PC-9 (cell line): Measurements from ENCODE around the gene CD83. TPM values are rescaled to one million over a fixed set of nuclear protein-coding genes. Genes with fewer than 3 reads are reported as not detected.

Source experiments
- BruUV-seq: library from RNA; stranded (reverse); fragments of 400-500 nt; replicated peaks from 2 replicates; lab custom pipeline; 2021; lab: Mats Ljungman, UMichigan
- CTCF ChIA-PET: fragments of 300-600 bp; sonication (Branson Sonifier 250); formaldehyde crosslinking; loops from one replicate; lab custom pipeline; 2022; ENCODE audit warnings: antibody characterized with exemption; lab: Charles Lee
- POLR2A ChIA-PET: fragments of 300-600 bp; sonication (Branson Sonifier 250); formaldehyde crosslinking; loops from one replicate; lab custom pipeline; 2022; ENCODE audit warnings: antibody characterized with exemption; ENCODE audit not compliant: unreplicated experiment; lab: Charles Lee
- DNase-seq, 2 experiments: peaks; one replicate each; pipeline versions ENCODE4 v3.0.0 to v3.0.0-alpha.2; 2015 to 2022; ENCODE audit warnings: mixed read lengths in 1 of 2
- H2AFZ ChIP-seq: fragments of 200-600 bp; sonication (generic); 2 replicates; pipeline ENCODE4 v1.8.1; 2017; ENCODE audit warnings: antibody characterized with exemption
- H3F3A ChIP-seq: fragments of 200-600 bp; sonication (generic); 2 replicates; pipeline ENCODE4 v1.8.1; 2017; ENCODE audit warnings: antibody characterized with exemption, mild to moderate bottlenecking, low read depth; ENCODE audit not compliant: insufficient read depth
- H3K27ac ChIP-seq: fragments of 200-600 bp; sonication (generic); 2 replicates; pipeline ENCODE4 v1.6.1; 2016; ENCODE audit warnings: mixed run types
- H3K27me3 ChIP-seq: fragments of 200-600 bp; sonication (generic); 2 replicates; pipeline ENCODE4 v1.6.1; 2016; ENCODE audit warnings: low read depth, mixed run types; ENCODE audit not compliant: insufficient read depth
- H3K36me3 ChIP-seq: fragments of 200-600 bp; sonication (generic); 2 replicates; pipeline ENCODE4 v1.6.1; 2016; ENCODE audit warnings: low read depth, mixed run types
- H3K4me1 ChIP-seq: fragments of 200-600 bp; sonication (generic); replicated peaks from 2 replicates; pipeline ENCODE4 v1.6.1; 2016; ENCODE audit warnings: mixed run types; ENCODE audit not compliant: insufficient read depth
- H3K4me2 ChIP-seq: fragments of 200-600 bp; sonication (generic); 2 replicates; pipeline ENCODE4 v1.6.1; 2017; ENCODE audit warnings: mixed run types
- H3K4me3 ChIP-seq: fragments of 200-600 bp; sonication (generic); 2 replicates; pipeline ENCODE4 v1.6.1; 2016; ENCODE audit warnings: mixed run types
- H3K79me2 ChIP-seq: fragments of 200-600 bp; sonication (generic); 2 replicates; pipeline ENCODE4 v1.6.1; 2017; ENCODE audit warnings: low read depth, mixed run types
- H3K9me2 ChIP-seq: fragments of 200-600 bp; sonication (generic); 2 replicates; pipeline ENCODE4 v1.8.1; 2017; ENCODE audit warnings: mild to moderate bottlenecking; ENCODE audit not compliant: insufficient read depth
- H3K9me3 ChIP-seq: fragments of 200-600 bp; sonication (generic); 2 replicates; pipeline ENCODE4 v1.8.1; 2016; ENCODE audit warnings: low read depth; ENCODE audit not compliant: insufficient read depth
- H4K20me1 ChIP-seq: fragments of 200-600 bp; sonication (generic); 2 replicates; pipeline ENCODE4 v1.8.1; 2017; ENCODE audit not compliant: insufficient read depth
- CTCF ChIP-seq: fragments of 200-600 bp; sonication (generic); conservative IDR thresholded peaks from 2 replicates; pipeline ENCODE4 v1.6.1; 2017; ENCODE audit warnings: mixed run types, antibody characterized with exemption, mild to moderate bottlenecking, moderate library complexity
- EZH2 ChIP-seq: fragments of 200-600 bp; sonication (generic); IDR thresholded peaks from 2 replicates; pipeline ENCODE4 v1.8.0; 2017; ENCODE audit warnings: antibody characterized with exemption, low read depth
- intact Hi-C: fragments of 100-400 bp; cut with micrococcal nuclease; formaldehyde crosslinking; loops from one replicate; pipeline ENCODE4 v1.10.0; 2022; ENCODE audit not compliant: unreplicated experiment
- total RNA-seq: library from RNA; stranded (reverse); gene quantifications from 2 replicates; pipeline ENCODE4 v1.2.3, GENCODE V29; 2021

Gene CD83
- total RNA-seq, 1 experiment from 2014 or later = 3.6 TPM

GRCh38 chr6:14084388-14084787 lies 33.2 kb upstream of the CD83 start:
- no peaks in the 10 kb centered on the region for H3K36me3 ChIP-seq
- no peaks in the 10 kb centered on the region for H3K27me3 ChIP-seq
- no peaks in the 10 kb centered on the region for H4K20me1 ChIP-seq
- intact Hi-C loops = no loop called here
- no peaks in the 10 kb centered on the region for H3F3A ChIP-seq
- H3K79me2 ChIP-seq = no peaks in the 10 kb centered on the region
- ChIA-PET CTCF (no interaction called here), POLR2A (interaction anchor here (0.5 kb wide), 1 partner anchor 54 kb away, joined by 9 read pairs; no protein-coding TSS in a partner anchor)
- H3K9me2 ChIP-seq = no peaks in the 10 kb centered on the region
- DNase-seq = no peak
- no peak overlapping the region for H3K4me2 ChIP-seq
- no peak overlapping the region for H3K4me3 ChIP-seq
- TF ChIP-seq EZH2 (no peak), CTCF (no peak)
- no TSS peak for BruUV-seq
- no peaks in the 10 kb centered on the region for H3K4me1 ChIP-seq
- H3K9me3 ChIP-seq = no peaks in the 10 kb centered on the region
- no peak overlapping the region for H2AFZ ChIP-seq
- no peak overlapping the region for H3K27ac ChIP-seq

GRCh38 chr6:14085176-14085787 lies 32.3 kb upstream of the CD83 start:
- no peaks in the 10 kb centered on the region for H3K36me3 ChIP-seq
- no TSS peak for BruUV-seq
- peak in 1 of 2 experiments; percentile 8 for DNase-seq
- no peaks in the 10 kb centered on the region for H3F3A ChIP-seq
- no peak overlapping the region for H3K4me3 ChIP-seq
- TF ChIP-seq CTCF (no peak), EZH2 (no peak)
- H3K79me2 ChIP-seq = no peaks in the 10 kb centered on the region
- H3K4me1 ChIP-seq = no peaks in the 10 kb centered on the region
- no peaks in the 10 kb centered on the region for H3K9me3 ChIP-seq
- no peaks in the 10 kb centered on the region for H3K9me2 ChIP-seq
- intact Hi-C loops = no loop called here
- ChIA-PET CTCF (no interaction called here), POLR2A (interaction anchor here (0.6 kb wide), 2 partner anchors 55 to 481 kb away, joined by 3 to 5 read pairs; no protein-coding TSS in a partner anchor)
- no peaks in the 10 kb centered on the region for H3K27me3 ChIP-seq
- H3K27ac ChIP-seq = no peak overlapping the region
- H3K4me2 ChIP-seq = no peak overlapping the region
- H2AFZ ChIP-seq = no peak overlapping the region
- no peaks in the 10 kb centered on the region for H4K20me1 ChIP-seq

- H3K79me2 ChIP-seq = no peaks in the 10 kb centered on the region
- no peaks in the 10 kb centered on the region for H3K9me2 ChIP-seq
- DNase-seq = no peak
- no peak overlapping the region for H3K27ac ChIP-seq
- H3F3A ChIP-seq = no peaks in the 10 kb centered on the region
- no peak overlapping the region for H3K4me3 ChIP-seq
- ChIA-PET POLR2A (no interaction called here), CTCF (no interaction called here)
- no peaks in the 10 kb centered on the region for H4K20me1 ChIP-seq
- no peak for TF ChIP-seq CTCF
- TF ChIP-seq EZH2 = no peak
- H2AFZ ChIP-seq = no peak overlapping the region
- no TSS peak for BruUV-seq
- H3K4me1 ChIP-seq = no peaks in the 10 kb centered on the region
- intact Hi-C loops = no loop called here
- no peaks in the 10 kb centered on the region for H3K9me3 ChIP-seq
- H3K27me3 ChIP-seq = no peaks in the 10 kb centered on the region
- H3K4me2 ChIP-seq = no peak overlapping the region
- no peaks in the 10 kb centered on the region for H3K36me3 ChIP-seq
Observed at GRCh38 chr6:14086701-14087100, 30.9 kb upstream of the CD83 start.
